Smooth muscle cell (in vitro differentiated cells): Measurements from ENCODE around the gene EHBP1. TPM values are rescaled to one million over a fixed set of nuclear protein-coding genes. Genes with fewer than 3 reads are reported as not detected.

Experiments
- DNase-seq: peaks from one replicate; lab custom pipeline; 2025; ENCODE audit not compliant: unreplicated experiment; lab: John Stamatoyannopoulos, UW
- H2AFZ ChIP-seq: fragments of 200-600 bp; sonication (generic); 2 replicates; pipeline ENCODE4 v1.6.0; 2016; ENCODE audit warnings: antibody characterized with exemption, low read depth, mild to moderate bottlenecking
- H3F3A ChIP-seq: fragments of 200-600 bp; sonication (generic); 2 replicates; pipeline ENCODE4 v1.6.0; 2017; ENCODE audit warnings: antibody characterized with exemption, low read depth
- H3K27ac ChIP-seq: fragments of 200-600 bp; sonication (generic); 2 replicates; pipeline ENCODE4 v1.5.1; 2016; ENCODE audit warnings: low read depth, mild to moderate bottlenecking
- H3K27me3 ChIP-seq: fragments of 200-600 bp; sonication (generic); 2 replicates; pipeline ENCODE4 v1.6.1; 2016; ENCODE audit warnings: low read depth, mild to moderate bottlenecking
- H3K36me3 ChIP-seq: fragments of 200-600 bp; sonication (generic); 2 replicates; pipeline ENCODE4 v1.5.1; 2016; ENCODE audit warnings: low read depth
- H3K4me1 ChIP-seq: fragments of 200-600 bp; sonication (generic); 2 replicates; pipeline ENCODE4 v1.5.1; 2016; ENCODE audit warnings: low read depth
- H3K4me2 ChIP-seq: fragments of 200-600 bp; sonication (generic); 2 replicates; pipeline ENCODE4 v1.6.0; 2016; ENCODE audit warnings: mild to moderate bottlenecking
- H3K4me3 ChIP-seq: fragments of 200-600 bp; sonication (generic); 2 replicates; pipeline ENCODE4 v1.5.1; 2016; ENCODE audit warnings: mild to moderate bottlenecking
- H3K79me2 ChIP-seq: fragments of 200-600 bp; sonication (generic); 2 replicates; pipeline ENCODE4 v1.6.0; 2016; ENCODE audit warnings: low read depth, mild to moderate bottlenecking
- H3K9ac ChIP-seq: fragments of 200-600 bp; sonication (generic); 2 replicates; pipeline ENCODE4 v1.6.0; 2016; ENCODE audit warnings: low read depth
- H3K9me3 ChIP-seq: fragments of 200-600 bp; sonication (generic); replicated peaks from 2 replicates; pipeline ENCODE4 v1.5.1; 2016; ENCODE audit warnings: low read depth
- H4K20me1 ChIP-seq: fragments of 200-600 bp; sonication (generic); 2 replicates; pipeline ENCODE4 v1.6.0; 2016; ENCODE audit warnings: low read depth
- CTCF ChIP-seq: fragments of 200-600 bp; sonication (generic); IDR thresholded peaks from 2 replicates; pipeline ENCODE4 v1.5.1; 2017; ENCODE audit warnings: borderline replicate concordance, mild to moderate bottlenecking, antibody characterized with exemption; ENCODE audit not compliant: insufficient read depth, poor library complexity, severe bottlenecking
- WGBS: methylation state at CpG from one replicate; pipeline ENCODE4 v1.1.7; 2016; ENCODE audit warnings: low lambda C conversion rate; 5-methylcytosine and 5-hydroxymethylcytosine counted together
- polyA plus RNA-seq: library from polyadenylated mRNA; unstranded; fragments of >200 nt; fragmentation: Nextera tagmentation; extraction: Ambion mirVana; gene quantifications from 2 replicates; pipeline ENCODE4 v1.2.1, GENCODE V29; 2016
- small RNA-seq: library from RNA; depleted of rRNA; stranded (forward); fragments of <200 nt; gene quantifications from one replicate; pipeline ENCODE3, GENCODE V24; 2014
- total RNA-seq: library from RNA; depleted of rRNA; stranded (reverse); fragments of >200 nt; gene quantifications from 2 replicates; pipeline ENCODE4 v1.2.3, GENCODE V29; 2014

EHBP1 gene
- total and polyA plus RNA-seq, 2 experiments from 2014 or later, result 9.3 to 45.9 TPM

GRCh38 chr2:63092857-63093256 lies 387.3 kb downstream of the EHBP1 start:
- H3K27me3 ChIP-seq, result no peaks in the 10 kb centered on the region
- 55% methylated on average over 1 of the region's 1 CpG for WGBS
- H3K36me3 ChIP-seq, result no peaks in the 10 kb centered on the region
- TF ChIP-seq CTCF, result no peak
- no peaks in the 10 kb centered on the region for H4K20me1 ChIP-seq
- no peak overlapping the region for H3K4me2 ChIP-seq
- H3K79me2 ChIP-seq, result no peaks in the 10 kb centered on the region
- no peaks in the 10 kb centered on the region for H3F3A ChIP-seq
- no peak overlapping the region for H2AFZ ChIP-seq
- no peak overlapping the region for H3K9ac ChIP-seq
- no peak overlapping the region for H3K4me3 ChIP-seq
- DNase-seq, result no peak
- no peak overlapping the region for H3K27ac ChIP-seq
- peaks cover 14% of the 10 kb centered on the region for H3K4me1 ChIP-seq
- H3K9me3 ChIP-seq, result no peaks in the 10 kb centered on the region

- H3K4me2 ChIP-seq, result no peak overlapping the region
- H3K9me3 ChIP-seq, result no peaks in the 10 kb centered on the region
- H3K79me2 ChIP-seq, result no peaks in the 10 kb centered on the region
- no peak overlapping the region for H3K9ac ChIP-seq
- peaks cover 14% of the 10 kb centered on the region for H3K4me1 ChIP-seq
- H3F3A ChIP-seq, result no peaks in the 10 kb centered on the region
- no peaks in the 10 kb centered on the region for H4K20me1 ChIP-seq
- H3K36me3 ChIP-seq, result no peaks in the 10 kb centered on the region
- 73% methylated on average over 1 of the region's 1 CpG for WGBS
- H3K27ac ChIP-seq, result no peak overlapping the region
- no peak for TF ChIP-seq CTCF
- no peaks in the 10 kb centered on the region for H3K27me3 ChIP-seq
- H2AFZ ChIP-seq, result no peak overlapping the region
- no peak for DNase-seq
- H3K4me3 ChIP-seq, result no peak overlapping the region
Observed at GRCh38 chr2:63093502-63093901, 388.0 kb downstream of the EHBP1 start.

Small RNAs within 50 kb of the gene (small RNA-seq; reads per million reads assigned to genes)
- gene RF00019, result not detected

Other genes starting within 250 kb of the EHBP1 start
- gene TMEM17, start 199.5 kb upstream of the EHBP1 start, total RNA-seq, result 1.7 and 4.0 TPM in 2 replicates
- gene TMEM17, start 199.5 kb upstream of the EHBP1 start, polyA plus RNA-seq, result 3.6 and 6.1 TPM in 2 replicates